Measurements from ENCODE around the gene SOX6.
"Not testable (repeated sequence)": the region's sequence is repeated elsewhere in the genome, so short reads cannot be mapped to it uniquely, and the experiment has no call there.

SOX6 gene

GRCh38 chr11:16036218-16036617 is 320.1 kb downstream of the SOX6 start:
- in situ Hi-C loops (cut with MboI; ENCODE audit: low pct_unique_long_range_greater_than_20kb, low sequenced_read_pairs, unreplicated experiment), result no loop called here
- no peak for DNase-seq (ENCODE audit: low spot score)
- TF ChIP-seq CTCF (IDR thresholded peaks at IDR 0.05; ENCODE audit: extremely low read depth, insufficient read depth, missing control alignments), result no peak

- no peak for TF ChIP-seq CTCF (IDR thresholded peaks at IDR 0.05; ENCODE audit: extremely low read depth, insufficient read depth, missing control alignments)
- in situ Hi-C loops (cut with MboI; ENCODE audit: low pct_unique_long_range_greater_than_20kb, low sequenced_read_pairs, unreplicated experiment), result no loop called here
Observed at GRCh38 chr11:16034074-16034473, 322.3 kb downstream of the SOX6 start.

GRCh38 chr11:16032974-16033373 is 323.4 kb downstream of the SOX6 start:
- DNase-seq (ENCODE audit: low spot score), result no peak
- TF ChIP-seq CTCF (IDR thresholded peaks at IDR 0.05; ENCODE audit: extremely low read depth, insufficient read depth, missing control alignments), result no peak
- in situ Hi-C loops (cut with MboI; ENCODE audit: low pct_unique_long_range_greater_than_20kb, low sequenced_read_pairs, unreplicated experiment), result no loop called here

More at GRCh38 chr11:16034074-16034473, 322.3 kb downstream of the SOX6 start:
- DNase-seq (ENCODE audit: low spot score), result no peak

GRCh38 chr11:16031210-16031609 is 325.1 kb downstream of the SOX6 start:
- TF ChIP-seq CTCF (IDR thresholded peaks at IDR 0.05; ENCODE audit: extremely low read depth, insufficient read depth, missing control alignments), result no peak
- in situ Hi-C loops (cut with MboI; ENCODE audit: low pct_unique_long_range_greater_than_20kb, low sequenced_read_pairs, unreplicated experiment), result no loop called here
- DNase-seq (ENCODE audit: low spot score), result no peak

GRCh38 chr11:16030664-16031063 is 325.7 kb downstream of the SOX6 start:
- in situ Hi-C loops (cut with MboI; ENCODE audit: low pct_unique_long_range_greater_than_20kb, low sequenced_read_pairs, unreplicated experiment), result no loop called here
- DNase-seq (ENCODE audit: low spot score), result no peak
- TF ChIP-seq CTCF (IDR thresholded peaks at IDR 0.05; ENCODE audit: extremely low read depth, insufficient read depth, missing control alignments), result no peak

- DNase-seq (ENCODE audit: low spot score); in situ Hi-C loops (cut with MboI; ENCODE audit: low pct_unique_long_range_greater_than_20kb, low sequenced_read_pairs, unreplicated experiment): not testable (repeated sequence)
Observed at GRCh38 chr11:16029151-16029550, 327.2 kb downstream of the SOX6 start.

GRCh38 chr11:16028419-16028818 is 327.9 kb downstream of the SOX6 start:
- no peak for TF ChIP-seq CTCF (IDR thresholded peaks at IDR 0.05; ENCODE audit: extremely low read depth, insufficient read depth, missing control alignments)
- in situ Hi-C loops (cut with MboI; ENCODE audit: low pct_unique_long_range_greater_than_20kb, low sequenced_read_pairs, unreplicated experiment), result no loop called here
- DNase-seq (ENCODE audit: low spot score), result no peak

Measured in GM13977 (cell line).